Neural progenitor cell (in vitro differentiated cells): ENCODE results near the gene STK4. TPM values are rescaled to one million over a fixed set of nuclear protein-coding genes. Genes with fewer than 3 reads are reported as not detected.

Experiments
- DNase-seq: peaks from one replicate; pipeline ENCODE4 v3.0.0-alpha.2; 2016; ENCODE audit warnings: low spot score
- H2AFZ ChIP-seq: fragments of 200-600 bp; sonication (generic); replicated peaks from 2 replicates; pipeline ENCODE4 v1.6.1; 2016; ENCODE audit warnings: antibody characterized with exemption
- H3F3A ChIP-seq: fragments of 200-600 bp; sonication (generic); 2 replicates; pipeline ENCODE4 v1.6.1; 2016; ENCODE audit warnings: antibody characterized with exemption, low read depth
- H3K27ac ChIP-seq: fragments of 200-600 bp; sonication (generic); 2 replicates; pipeline ENCODE4 v1.5.1; 2016; ENCODE audit warnings: mild to moderate bottlenecking
- H3K27me3 ChIP-seq: fragments of 200-600 bp; sonication (generic); 2 replicates; pipeline ENCODE4 v1.6.1; 2016; ENCODE audit warnings: mild to moderate bottlenecking, moderate library complexity
- H3K36me3 ChIP-seq: fragments of 200-600 bp; sonication (generic); 2 replicates; pipeline ENCODE4 v1.5.1; 2016
- H3K4me1 ChIP-seq: fragments of 200-600 bp; sonication (generic); 2 replicates; pipeline ENCODE4 v1.6.1; 2016; ENCODE audit warnings: mixed run types
- H3K4me2 ChIP-seq: fragments of 200-600 bp; sonication (generic); 2 replicates; pipeline ENCODE4 v1.6.1; 2016
- H3K4me3 ChIP-seq: fragments of 200-600 bp; sonication (generic); 2 replicates; pipeline ENCODE4 v1.5.1; 2016
- H3K79me2 ChIP-seq: fragments of 200-600 bp; sonication (generic); 2 replicates; pipeline ENCODE4 v1.6.1; 2016; ENCODE audit warnings: low read depth
- H3K9ac ChIP-seq: fragments of 200-600 bp; sonication (generic); 2 replicates; pipeline ENCODE4 v1.6.1; 2016
- H3K9me3 ChIP-seq: fragments of 200-600 bp; sonication (generic); 2 replicates; pipeline ENCODE4 v1.5.1; 2016; ENCODE audit warnings: low read depth
- H4K20me1 ChIP-seq: fragments of 200-600 bp; sonication (generic); 2 replicates; pipeline ENCODE4 v1.6.1; 2016; ENCODE audit warnings: low read depth
- H3K27ac Mint-ChIP-seq: 3 replicates; pipeline ENCODE4 v1.8.0; 2021; ENCODE audit warnings: mixed read lengths
- H3K27me3 Mint-ChIP-seq: 2 replicates; pipeline ENCODE4 v1.8.0; 2022; ENCODE audit warnings: low read depth, mild to moderate bottlenecking, inconsistent platforms, moderate library complexity, mixed read lengths; ENCODE audit not compliant: insufficient read depth
- H3K36me3 Mint-ChIP-seq: 3 replicates; pipeline ENCODE4 v1.8.0; 2021; ENCODE audit warnings: mixed read lengths
- H3K4me1 Mint-ChIP-seq: 3 replicates; pipeline ENCODE4 v1.8.0; 2021; ENCODE audit warnings: mixed read lengths
- H3K4me3 Mint-ChIP-seq: 3 replicates; pipeline ENCODE4 v1.8.0; 2021; ENCODE audit warnings: mild to moderate bottlenecking, moderate library complexity, mixed read lengths
- H3K9me3 Mint-ChIP-seq: 3 replicates; pipeline ENCODE4 v1.8.0; 2020; ENCODE audit warnings: mixed read lengths
- CTCF ChIP-seq: fragments of 200-600 bp; sonication (generic); IDR thresholded peaks from 2 replicates; pipeline ENCODE4 v1.5.1; 2017; ENCODE audit warnings: antibody characterized with exemption, mild to moderate bottlenecking
- EZH2 ChIP-seq: fragments of 200-600 bp; sonication (generic); IDR thresholded peaks from 2 replicates; pipeline ENCODE4 v1.6.1; 2017; ENCODE audit warnings: antibody characterized with exemption, mild to moderate bottlenecking, moderate library complexity
- EZH2phosphoT487 ChIP-seq: fragments of 200-600 bp; sonication (generic); IDR thresholded peaks from 2 replicates; pipeline ENCODE4 v1.6.1; 2017; ENCODE audit warnings: antibody characterized with exemption
- total RNA-seq: library from RNA; depleted of rRNA; stranded (reverse); fragments of >200 nt; gene quantifications from 2 replicates; pipeline ENCODE4 v1.2.3, GENCODE V29; 2015; ENCODE audit warnings: low replicate concordance

Gene STK4
- total RNA-seq, 1 donor from 2014 or later, result 46.1 TPM

- H3K36me3 ChIP-seq, result peaks cover 10% of the 10 kb centered on the region
- H3K4me2 ChIP-seq, result no peak overlapping the region
- no peaks in the 10 kb centered on the region for H3K9me3 Mint-ChIP-seq
- TF ChIP-seq EZH2 (no peak), EZH2phosphoT487 (no peak), CTCF (no peak)
- no peaks in the 10 kb centered on the region for H3K27me3 Mint-ChIP-seq
- H3K27ac ChIP-seq, result no peak overlapping the region
- H3K4me3 Mint-ChIP-seq, result no peak overlapping the region
- H2AFZ ChIP-seq, result no peak overlapping the region
- H3K9me3 ChIP-seq, result no peaks in the 10 kb centered on the region
- H3K4me1 ChIP-seq, result no peaks in the 10 kb centered on the region
- no peak overlapping the region for H3K4me3 ChIP-seq
- no peaks in the 10 kb centered on the region for H4K20me1 ChIP-seq
- DNase-seq, result no peak
- H3K36me3 Mint-ChIP-seq, result peaks cover 32% of the 10 kb centered on the region
- no peaks in the 10 kb centered on the region for H3K4me1 Mint-ChIP-seq
- H3F3A ChIP-seq, result no peaks in the 10 kb centered on the region
- H3K27me3 ChIP-seq, result no peaks in the 10 kb centered on the region
- no peak overlapping the region for H3K9ac ChIP-seq
- no peaks in the 10 kb centered on the region for H3K79me2 ChIP-seq
- no peak overlapping the region for H3K27ac Mint-ChIP-seq
These were observed 17.8 kb upstream of the STK4 start for GRCh38 chr20:44948513-44948912.

GRCh38 chr20:44950368-44950767, 15.9 kb upstream of the STK4 start:
- Histone ChIP-seq H3K79me2 (no peaks in the 10 kb centered on the region), H3K9me3 (no peaks in the 10 kb centered on the region), H3F3A (no peaks in the 10 kb centered on the region), H3K4me1 (no peaks in the 10 kb centered on the region), H2AFZ (no peak overlapping the region), H3K9ac (no peak overlapping the region), H3K4me3 (no peak overlapping the region), H3K36me3 (no peaks in the 10 kb centered on the region), H4K20me1 (no peaks in the 10 kb centered on the region), H3K4me2 (no peak overlapping the region), H3K27ac (no peak overlapping the region), H3K27me3 (no peaks in the 10 kb centered on the region)
- Mint-ChIP-seq H3K9me3 (no peaks in the 10 kb centered on the region), H3K27ac (no peak overlapping the region), H3K36me3 (peaks cover 40% of the 10 kb centered on the region), H3K4me3 (no peak overlapping the region), H3K27me3 (no peaks in the 10 kb centered on the region), H3K4me1 (no peaks in the 10 kb centered on the region)
- TF ChIP-seq EZH2 (no peak), CTCF (no peak), EZH2phosphoT487 (no peak)
- DNase-seq, result no peak

- Histone ChIP-seq H3K4me3 (no peak overlapping the region), H3K9me3 (no peaks in the 10 kb centered on the region), H3K9ac (no peak overlapping the region), H3K27ac (no peak overlapping the region), H3K4me1 (no peaks in the 10 kb centered on the region), H3K27me3 (no peaks in the 10 kb centered on the region), H3K4me2 (no peak overlapping the region), H3F3A (no peaks in the 10 kb centered on the region), H4K20me1 (no peaks in the 10 kb centered on the region), H3K36me3 (no peaks in the 10 kb centered on the region), H2AFZ (no peak overlapping the region), H3K79me2 (peaks cover 7% of the 10 kb centered on the region)
- DNase-seq, result no peak
- TF ChIP-seq CTCF, result no peak
- TF ChIP-seq EZH2phosphoT487, result no peak
- no peak for TF ChIP-seq EZH2
- H3K9me3 Mint-ChIP-seq, result no peaks in the 10 kb centered on the region
- H3K36me3 Mint-ChIP-seq, result peaks cover 37% of the 10 kb centered on the region
- H3K27ac Mint-ChIP-seq, result no peak overlapping the region
- no peaks in the 10 kb centered on the region for H3K27me3 Mint-ChIP-seq
- no peaks in the 10 kb centered on the region for H3K4me1 Mint-ChIP-seq
- H3K4me3 Mint-ChIP-seq, result no peak overlapping the region
These were observed 13.6 kb upstream of the STK4 start for GRCh38 chr20:44952731-44953130.
